Dermis microvascular lymphatic vessel endothelial cell (primary cell): ENCODE measurements around the gene ELFN2. TPM values are rescaled to one million over a fixed set of nuclear protein-coding genes. Genes with fewer than 3 reads are reported as not detected.

Source experiments
- DNase-seq, 2 donors: peaks; one replicate each; pipeline versions ENCODE4 v3.0.0 to v3.0.0-alpha.2; 2010; ENCODE audit warnings: low read depth in 2 of 2
- total RNA-seq: library from RNA; depleted of rRNA; stranded (reverse); fragments of >200 nt; gene quantifications from 2 replicates; pipeline ENCODE4 v1.2.1, GENCODE V29; 2014

Gene ELFN2
- total RNA-seq, 1 donor from 2014 or later, result under 0.01 TPM

- DNase-seq, result no peak
Measured at GRCh38 chr22:37388538-37388937, 38.7 kb downstream of the ELFN2 start.

- no peak for DNase-seq
Measured at GRCh38 chr22:37387793-37388192, 39.5 kb downstream of the ELFN2 start.

GRCh38 chr22:37386441-37386840, 40.8 kb downstream of the ELFN2 start:
- no peak for DNase-seq

GRCh38 chr22:37384691-37385090, 42.6 kb downstream of the ELFN2 start:
- DNase-seq, result no peak

- no peak for DNase-seq
Measured at GRCh38 chr22:37383341-37383740, 43.9 kb downstream of the ELFN2 start.

GRCh38 chr22:37381489-37381888, 45.8 kb downstream of the ELFN2 start:
- DNase-seq, result no peak

GRCh38 chr22:37379722-37380121, 47.6 kb downstream of the ELFN2 start:
- DNase-seq, result no peak

GRCh38 chr22:37379085-37379484, 48.2 kb downstream of the ELFN2 start:
- no peak for DNase-seq

GRCh38 chr22:37378642-37379058, 48.6 kb downstream of the ELFN2 start:
- DNase-seq, result no peak

GRCh38 chr22:37377927-37378326, 49.4 kb downstream of the ELFN2 start:
- DNase-seq, result no peak

GRCh38 chr22:37377138-37377537, 50.1 kb downstream of the ELFN2 start:
- DNase-seq, result no peak

GRCh38 chr22:37376643-37377042, 50.6 kb downstream of the ELFN2 start:
- no peak for DNase-seq

GRCh38 chr22:37375801-37376200, 51.5 kb downstream of the ELFN2 start:
- DNase-seq, result no peak

- DNase-seq, result no peak
Measured at GRCh38 chr22:37374571-37374970, 52.7 kb downstream of the ELFN2 start.

- no peak for DNase-seq
Measured at GRCh38 chr22:37373451-37373850, 53.8 kb downstream of the ELFN2 start.

- DNase-seq, result no peak
Measured at GRCh38 chr22:37371911-37372310, 55.4 kb downstream of the ELFN2 start.

GRCh38 chr22:37371491-37371890, 55.8 kb downstream of the ELFN2 start:
- DNase-seq, result no peak

- DNase-seq, result no peak
Measured at GRCh38 chr22:37370306-37370979, 56.8 kb downstream of the ELFN2 start.

- no peak for DNase-seq
Measured at GRCh38 chr22:37369483-37369882, 57.8 kb downstream of the ELFN2 start.

GRCh38 chr22:37368058-37368457, 59.2 kb downstream of the ELFN2 start:
- DNase-seq, result no peak

GRCh38 chr22:37366601-37367000, 60.7 kb downstream of the ELFN2 start:
- DNase-seq, result no peak

GRCh38 chr22:37365950-37366349, 61.3 kb downstream of the ELFN2 start:
- no peak for DNase-seq

- DNase-seq, result no peak
Measured at GRCh38 chr22:37363261-37363992, 63.9 kb downstream of the ELFN2 start.
